Measurements from ENCODE around the gene TRABD. TPM values are rescaled to one million over a fixed set of nuclear protein-coding genes. Genes with fewer than 3 reads are reported as not detected.

TRABD gene
- total RNA-seq, 1 experiment from 2014 or later = 33.5 TPM

- Histone ChIP-seq H3K36me3 (ENCODE audit: control insufficient read depth, insufficient read depth, low read length) (no peaks in the 10 kb centered on the region), H3K4me3 (ENCODE audit: low read depth, low read length) (no peak overlapping the region), H3K9me3 (no peaks in the 10 kb centered on the region), H3K4me1 (0 out of 2 replicates have a peak, but pooled peaks cover 6% of the 10 kb centered on the region), H3K27me3 (replicated peaks; ENCODE audit: control insufficient read depth, insufficient read depth, low read length) (no peaks in the 10 kb centered on the region)
- Mint-ChIP-seq H3K27ac (ENCODE audit: unreplicated experiment) (no peak overlapping the region), H3K27me3 (ENCODE audit: insufficient read depth, unreplicated experiment) (no peaks in the 10 kb centered on the region), H3K4me1 (ENCODE audit: low read depth, unreplicated experiment) (no peaks in the 10 kb centered on the region), H3K9me3 (ENCODE audit: unreplicated experiment) (no peaks in the 10 kb centered on the region), H3K36me3 (ENCODE audit: insufficient read depth, unreplicated experiment) (peaks cover 6% of the 10 kb centered on the region), H3K4me3 (ENCODE audit: unreplicated experiment) (no peak overlapping the region)
- intact Hi-C loops (cut with micrococcal nuclease; ENCODE audit: unreplicated experiment) = no loop called here
- ChIA-PET POLR2A (no interaction called here), CTCF (no interaction called here)
- BruUV-seq (replicated peaks) = no TSS peak
- no peak for TF ChIP-seq CTCF (IDR thresholded peaks at IDR 0.05; ENCODE audit: insufficient read depth in 1 of 2, low read depth in 1 of 2, low read length in 1 of 2, severe bottlenecking in 1 of 2, unreplicated experiment in 1 of 2)
- no peak for DNase-seq
Measured at GRCh38 chr22:50190941-50191741, 5.4 kb downstream of the TRABD start.

GRCh38 chr22:50192436-50193204 lies 6.9 kb downstream of the TRABD start:
- no peak overlapping the region for H3K4me3 ChIP-seq (ENCODE audit: low read depth, low read length)
- H3K4me3 Mint-ChIP-seq (ENCODE audit: unreplicated experiment) = no peak overlapping the region
- TF ChIP-seq CTCF (IDR thresholded peaks at IDR 0.05; ENCODE audit: insufficient read depth in 1 of 2, low read depth in 1 of 2, low read length in 1 of 2, severe bottlenecking in 1 of 2, unreplicated experiment in 1 of 2) = no peak
- intact Hi-C loops (cut with micrococcal nuclease; ENCODE audit: unreplicated experiment) = no loop called here
- POLR2A ChIA-PET = no interaction called here
- H3K36me3 Mint-ChIP-seq (ENCODE audit: insufficient read depth, unreplicated experiment) = no peaks in the 10 kb centered on the region
- no peaks in the 10 kb centered on the region for H3K4me1 Mint-ChIP-seq (ENCODE audit: low read depth, unreplicated experiment)
- H3K4me1 ChIP-seq = no peaks in the 10 kb centered on the region
- no peaks in the 10 kb centered on the region for H3K9me3 ChIP-seq
- no peak for DNase-seq
- CTCF ChIA-PET = interaction anchor here (0.6 kb wide), 1 partner anchor 256 kb away, joined by 4 read pairs; no protein-coding TSS in a partner anchor
- H3K9me3 Mint-ChIP-seq (ENCODE audit: unreplicated experiment) = no peaks in the 10 kb centered on the region
- H3K27me3 Mint-ChIP-seq (ENCODE audit: insufficient read depth, unreplicated experiment) = no peaks in the 10 kb centered on the region
- H3K36me3 ChIP-seq (ENCODE audit: control insufficient read depth, insufficient read depth, low read length) = no peaks in the 10 kb centered on the region
- H3K27ac Mint-ChIP-seq (ENCODE audit: unreplicated experiment) = no peak overlapping the region
- no peaks in the 10 kb centered on the region for H3K27me3 ChIP-seq (replicated peaks; ENCODE audit: control insufficient read depth, insufficient read depth, low read length)
- BruUV-seq (replicated peaks) = no TSS peak

- H3K9me3 Mint-ChIP-seq (ENCODE audit: unreplicated experiment) = no peaks in the 10 kb centered on the region
- CTCF ChIA-PET = interaction anchor here (0.6 kb wide), 1 partner anchor 258 kb away, joined by 4 read pairs; no protein-coding TSS in a partner anchor
- no peak for DNase-seq
- no peak for TF ChIP-seq CTCF (IDR thresholded peaks at IDR 0.05; ENCODE audit: insufficient read depth in 1 of 2, low read depth in 1 of 2, low read length in 1 of 2, severe bottlenecking in 1 of 2, unreplicated experiment in 1 of 2)
- Histone ChIP-seq H3K9me3 (no peaks in the 10 kb centered on the region), H3K36me3 (ENCODE audit: control insufficient read depth, insufficient read depth, low read length) (no peaks in the 10 kb centered on the region), H3K4me1 (no peaks in the 10 kb centered on the region), H3K4me3 (ENCODE audit: low read depth, low read length) (no peak overlapping the region), H3K27me3 (replicated peaks; ENCODE audit: control insufficient read depth, insufficient read depth, low read length) (no peaks in the 10 kb centered on the region)
- H3K36me3 Mint-ChIP-seq (ENCODE audit: insufficient read depth, unreplicated experiment) = no peaks in the 10 kb centered on the region
- no TSS peak for BruUV-seq (replicated peaks)
- intact Hi-C loops (cut with micrococcal nuclease; ENCODE audit: unreplicated experiment) = no loop called here
- H3K27me3 Mint-ChIP-seq (ENCODE audit: insufficient read depth, unreplicated experiment) = no peaks in the 10 kb centered on the region
- H3K4me3 Mint-ChIP-seq (ENCODE audit: unreplicated experiment) = no peak overlapping the region
- POLR2A ChIA-PET = no interaction called here
- no peaks in the 10 kb centered on the region for H3K4me1 Mint-ChIP-seq (ENCODE audit: low read depth, unreplicated experiment)
- no peak overlapping the region for H3K27ac Mint-ChIP-seq (ENCODE audit: unreplicated experiment)
Measured at GRCh38 chr22:50193621-50194020, 7.9 kb downstream of the TRABD start.
